ENCODE data around the gene VANGL2.
"Not testable (repeated sequence)": the region's sequence is repeated elsewhere in the genome, so short reads cannot be mapped to it uniquely, and the experiment has no call there.

VANGL2 gene

GRCh38 chr1:160370561-160371345, 29.6 kb upstream of the VANGL2 start:
- no peak for DNase-seq (ENCODE audit: low read depth in 2 of 2)

- no peak for DNase-seq (ENCODE audit: low read depth in 2 of 2)
These were observed 29.1 kb upstream of the VANGL2 start for GRCh38 chr1:160371346-160371631.

DNA sequence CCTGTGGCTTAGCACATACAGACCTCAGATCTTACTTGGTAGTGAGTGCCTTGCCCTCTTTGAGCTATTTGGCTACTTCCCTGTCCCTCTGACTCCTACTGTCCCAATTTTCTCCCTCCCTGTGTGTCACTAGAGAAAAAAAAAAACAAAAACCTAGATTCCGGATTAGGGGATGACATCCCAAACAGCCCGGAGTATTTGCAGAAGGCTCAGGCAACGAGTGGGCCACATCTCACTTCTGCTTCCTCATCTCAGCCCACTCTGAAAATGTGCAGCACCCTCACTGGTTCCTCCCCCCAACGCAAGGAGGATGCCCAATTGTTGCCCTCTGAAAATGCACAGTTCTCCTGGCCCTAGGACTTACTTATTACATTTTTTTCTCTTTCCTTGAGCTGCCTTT, 28.6 kb upstream of the VANGL2 start:
- no peak for DNase-seq (ENCODE audit: low read depth in 2 of 2)

GRCh38 chr1:160373696-160374095, 26.7 kb upstream of the VANGL2 start:
- DNase-seq (ENCODE audit: low read depth in 2 of 2), result no peak

- no peak for DNase-seq (ENCODE audit: low read depth in 2 of 2)
These were observed 25.9 kb upstream of the VANGL2 start for GRCh38 chr1:160374306-160375110.

GRCh38 chr1:160375788-160376524, 24.4 kb upstream of the VANGL2 start:
- DNase-seq (ENCODE audit: low read depth in 2 of 2), result no peak

DNA sequence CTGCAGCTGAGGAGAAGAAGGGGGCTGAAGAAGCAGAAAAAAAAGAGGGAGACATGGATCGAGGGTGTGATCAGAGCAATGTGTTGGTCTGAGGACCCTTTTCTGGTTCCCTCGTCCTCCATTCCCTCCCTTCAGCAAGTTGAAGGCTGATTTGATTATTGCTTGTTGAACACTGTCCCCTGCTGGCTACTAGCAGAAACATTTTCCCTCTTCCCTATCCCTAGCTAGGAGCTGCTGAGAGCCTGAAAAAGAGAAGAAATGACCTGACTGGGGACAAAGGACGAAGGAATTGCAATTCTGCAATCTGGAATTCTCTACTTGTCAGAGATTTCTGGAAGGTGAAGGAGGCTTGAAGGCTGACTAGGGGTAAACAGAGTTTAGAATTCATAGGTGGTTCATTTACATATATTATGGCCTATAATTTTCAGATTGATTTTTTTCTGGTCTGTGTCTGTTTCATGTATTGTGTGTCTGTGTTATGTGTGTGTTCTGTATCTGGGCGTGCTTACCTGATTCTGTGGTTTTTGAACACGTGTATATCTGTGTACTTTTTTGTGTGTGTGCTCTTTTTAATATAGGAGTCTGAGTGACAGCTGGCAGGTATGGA, 23.7 kb upstream of the VANGL2 start:
- DNase-seq (ENCODE audit: low read depth in 2 of 2), result peak in 1 of 2 donors; percentile 24

GRCh38 chr1:160377585-160378206, 22.7 kb upstream of the VANGL2 start:
- no peak for DNase-seq (ENCODE audit: low read depth in 2 of 2)

DNA sequence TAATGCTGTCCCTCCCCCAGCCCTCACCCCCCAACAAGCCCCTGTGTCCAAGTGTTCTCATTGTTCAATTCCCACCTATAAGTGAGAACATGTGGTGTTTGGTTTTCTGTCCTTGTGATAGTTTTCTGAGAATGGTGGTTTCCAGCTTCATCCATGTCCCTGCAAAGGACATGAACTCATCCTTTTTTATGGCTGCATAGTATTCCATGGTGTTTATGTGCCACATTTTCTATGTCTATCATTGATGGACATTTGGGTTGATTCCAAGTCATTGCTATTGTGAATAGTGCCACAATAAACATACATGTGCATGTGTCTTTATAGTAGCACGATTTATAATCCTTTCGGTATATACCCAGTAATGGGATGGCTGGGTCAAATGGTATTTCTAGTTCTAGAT, 15.6 kb upstream of the VANGL2 start:
- DNase-seq (ENCODE audit: low read depth in 2 of 2), result not testable (repeated sequence)

- not testable (repeated sequence) for DNase-seq (ENCODE audit: low read depth in 2 of 2)
These were observed 12.0 kb upstream of the VANGL2 start for GRCh38 chr1:160388406-160388805.

- no peak for DNase-seq (ENCODE audit: low read depth in 2 of 2)
These were observed 5.7 kb upstream of the VANGL2 start for GRCh38 chr1:160394673-160395072.

DNA sequence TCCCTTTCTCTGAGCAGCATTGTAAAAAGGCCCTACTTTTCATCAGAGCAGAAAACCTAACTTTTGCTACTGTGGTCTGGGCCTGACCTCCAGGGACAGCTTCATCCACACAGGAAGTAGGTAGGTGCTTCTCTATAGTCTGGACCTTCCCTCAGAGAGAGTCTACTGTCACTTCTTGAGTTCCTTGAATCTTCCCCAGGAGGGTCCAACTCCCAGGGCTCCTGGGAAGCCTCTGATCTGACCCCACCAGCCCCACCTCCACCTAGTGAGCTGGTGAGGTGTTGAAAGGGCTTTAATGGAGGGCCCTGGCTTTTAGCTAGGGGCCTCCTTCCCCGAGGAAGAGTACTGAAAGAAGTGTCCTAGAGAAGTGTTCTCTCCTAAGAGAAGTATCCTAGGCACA, 2.7 kb upstream of the VANGL2 start:
- no peak for DNase-seq (ENCODE audit: low read depth in 2 of 2)

GRCh38 chr1:160398823-160399222, 1.5 kb upstream of the VANGL2 start:
- DNase-seq (ENCODE audit: low read depth in 2 of 2), result no peak

GRCh38 chr1:160399544-160400222, 681 bp upstream of the VANGL2 start:
- no peak for DNase-seq (ENCODE audit: low read depth in 2 of 2)

DNA sequence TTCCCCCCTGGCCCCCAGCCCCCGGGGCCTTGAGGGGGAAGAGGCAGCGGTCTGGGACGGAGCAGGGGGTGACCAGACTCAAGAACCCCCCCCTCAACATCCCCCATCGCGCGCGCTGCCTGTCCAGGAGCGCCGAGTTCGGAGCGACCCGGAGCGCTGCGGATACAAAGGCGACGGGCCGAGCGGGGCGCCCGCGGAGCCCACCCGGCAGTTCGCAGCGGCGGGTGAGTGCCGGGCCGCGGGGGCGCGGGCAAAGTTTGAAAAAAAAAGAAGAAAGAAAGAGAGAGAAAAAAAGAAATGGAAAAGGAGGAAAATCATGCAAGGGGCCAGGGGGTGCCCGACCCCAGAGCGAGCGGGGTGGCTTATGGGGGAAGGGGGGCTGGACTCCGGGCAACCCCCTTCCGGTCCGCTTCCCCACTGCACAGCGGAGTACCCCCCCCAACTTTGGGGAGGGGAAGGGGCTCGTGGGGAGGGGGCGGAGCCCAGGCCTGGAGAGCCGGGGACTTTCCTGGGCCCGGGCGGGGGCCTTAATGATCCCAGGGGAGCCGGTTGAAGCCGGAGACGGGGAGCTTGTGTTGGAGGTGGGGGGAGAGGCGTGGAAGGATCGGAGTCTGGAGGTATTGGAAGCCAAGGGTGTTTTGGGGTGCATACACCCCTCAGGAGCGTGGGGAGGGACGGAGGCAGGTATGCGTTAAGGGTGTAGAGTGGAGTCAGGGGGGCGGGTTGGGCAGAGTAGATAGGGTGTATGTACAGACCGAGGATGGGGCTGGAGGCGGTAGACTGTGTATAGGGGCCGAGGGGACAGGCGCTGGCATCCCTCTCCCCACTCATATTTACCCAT, 502 bp downstream of the VANGL2 start:
- DNase-seq (ENCODE audit: low read depth in 2 of 2), result no peak

DNA sequence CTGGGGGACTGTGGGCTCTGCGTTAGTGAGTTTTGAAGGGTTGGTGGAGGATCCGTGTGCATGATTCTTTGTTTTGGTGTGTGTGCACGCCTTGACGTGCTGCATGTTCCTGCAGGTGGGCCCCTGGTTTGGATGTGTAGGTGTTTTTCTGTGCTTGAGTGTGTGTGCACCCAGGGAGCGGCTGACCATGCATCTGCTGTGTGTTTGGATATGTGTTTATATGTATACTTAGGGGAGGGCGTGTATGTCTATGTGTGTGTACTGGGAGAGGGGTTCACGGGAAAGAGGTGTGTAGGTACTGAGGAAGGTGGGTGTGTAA, 1.1 kb downstream of the VANGL2 start:
- DNase-seq (ENCODE audit: low read depth in 2 of 2), result no peak

- DNase-seq (ENCODE audit: low read depth in 2 of 2), result no peak
These were observed 1.8 kb downstream of the VANGL2 start for GRCh38 chr1:160402001-160402795.

GRCh38 chr1:160403244-160403643, 2.9 kb downstream of the VANGL2 start:
- no peak for DNase-seq (ENCODE audit: low read depth in 2 of 2)

- no peak for DNase-seq (ENCODE audit: low read depth in 2 of 2)
These were observed 3.7 kb downstream of the VANGL2 start for GRCh38 chr1:160404094-160404493.

All from stimulated activated CD4-positive, alpha-beta T cell treated with anti-CD3 and anti-CD28 coated beads, Interleukin-15, amount 100 ng/mL, for 48 hours (primary cell).